ENCODE measurements around the gene NID1.

The NID1 gene

GRCh38 chr1:236002572-236002971, 62.3 kb downstream of the NID1 start:
- Mint-ChIP-seq H3K27ac (peak overlapping the region; percentile 36 to 95), H3K9me3 (no peaks in the 10 kb centered on the region), H3K4me1 (ENCODE audit: low read depth in 2 of 2) (peaks cover 22 to 45% of the 10 kb centered on the region in 2 donors), H3K27me3 (no peaks in the 10 kb centered on the region), H3K36me3 (ENCODE audit: insufficient read depth) (peaks cover 3% of the 10 kb centered on the region), H3K4me3 (no peak overlapping the region)
- DNase-seq, result no peak
- ATAC-seq (replicated peaks), result no peak

- ATAC-seq (replicated peaks) (no peak), DNase-seq (no peak)
- no peaks in the 10 kb centered on the region for H3K9me3 Mint-ChIP-seq
- H3K4me1 Mint-ChIP-seq (ENCODE audit: low read depth in 2 of 2), result peaks cover 22 to 45% of the 10 kb centered on the region in 2 donors
- peak overlapping the region; percentile 36 to 95 for H3K27ac Mint-ChIP-seq
- peaks cover 3% of the 10 kb centered on the region for H3K36me3 Mint-ChIP-seq (ENCODE audit: insufficient read depth)
- no peak overlapping the region for H3K4me3 Mint-ChIP-seq
- H3K27me3 Mint-ChIP-seq, result no peaks in the 10 kb centered on the region
Measured at GRCh38 chr1:236002025-236002390, 62.9 kb downstream of the NID1 start.

- peak overlapping the region; percentile 92 to 95 for H3K27ac Mint-ChIP-seq
- peaks cover 22 to 46% of the 10 kb centered on the region in 2 donors for H3K4me1 Mint-ChIP-seq (ENCODE audit: low read depth in 2 of 2)
Measured at GRCh38 chr1:236000781-236001180, 64.1 kb downstream of the NID1 start.

GRCh38 chr1:235999259-235999925, 65.5 kb downstream of the NID1 start:
- peaks cover 22 to 50% of the 10 kb centered on the region in 2 donors for H3K4me1 Mint-ChIP-seq (ENCODE audit: low read depth in 2 of 2)
- H3K27me3 Mint-ChIP-seq, result no peaks in the 10 kb centered on the region
- DNase-seq (peak; percentile 58 to 76 (median 61)), ATAC-seq (replicated peaks) (peak; percentile 89)
- H3K36me3 Mint-ChIP-seq (ENCODE audit: insufficient read depth), result peaks cover 3% of the 10 kb centered on the region
- no peaks in the 10 kb centered on the region for H3K9me3 Mint-ChIP-seq
- H3K4me3 Mint-ChIP-seq, result peak overlapping the region; percentile 51 to 60
- H3K27ac Mint-ChIP-seq, result peak overlapping the region; percentile 92 to 95

More at GRCh38 chr1:236000781-236001180, 64.1 kb downstream of the NID1 start:
- no peak for ATAC-seq (replicated peaks)
- Mint-ChIP-seq H3K9me3 (no peaks in the 10 kb centered on the region), H3K4me3 (peak overlapping the region in 1 of 2 donors; percentile 51), H3K27me3 (no peaks in the 10 kb centered on the region), H3K36me3 (ENCODE audit: insufficient read depth) (peaks cover 3% of the 10 kb centered on the region)
- no peak for DNase-seq

- H3K4me3 Mint-ChIP-seq, result peak overlapping the region; percentile 51 to 60
- H3K27ac Mint-ChIP-seq, result peak overlapping the region; percentile 92 to 95
- ATAC-seq (replicated peaks) (peak; percentile 51), DNase-seq (peak; percentile 40 to 46 (median 41))
- no peaks in the 10 kb centered on the region for H3K9me3 Mint-ChIP-seq
- H3K36me3 Mint-ChIP-seq (ENCODE audit: insufficient read depth), result peaks cover 3% of the 10 kb centered on the region
- H3K4me1 Mint-ChIP-seq (ENCODE audit: low read depth in 2 of 2), result peaks cover 20 to 45% of the 10 kb centered on the region in 2 donors
- H3K27me3 Mint-ChIP-seq, result no peaks in the 10 kb centered on the region
Measured at GRCh38 chr1:235998812-235999211, 66.1 kb downstream of the NID1 start.

- no peak for DNase-seq
- Mint-ChIP-seq H3K27ac (peak overlapping the region; percentile 92 to 95), H3K36me3 (ENCODE audit: insufficient read depth) (peaks cover 3% of the 10 kb centered on the region), H3K27me3 (peaks cover 0 to 3% of the 10 kb centered on the region in 2 donors), H3K4me1 (ENCODE audit: low read depth in 2 of 2) (peaks cover 19 to 42% of the 10 kb centered on the region in 2 donors), H3K4me3 (peak overlapping the region; percentile 17 to 51), H3K9me3 (no peaks in the 10 kb centered on the region)
- ATAC-seq (replicated peaks), result no peak
Measured at GRCh38 chr1:235997931-235998330, 67.0 kb downstream of the NID1 start.

- Mint-ChIP-seq H3K4me1 (ENCODE audit: low read depth in 2 of 2) (peaks cover 19 to 42% of the 10 kb centered on the region in 2 donors), H3K27me3 (peaks cover 0 to 9% of the 10 kb centered on the region in 2 donors), H3K36me3 (ENCODE audit: insufficient read depth) (peaks cover 3% of the 10 kb centered on the region)
Measured at GRCh38 chr1:235997049-235997448, 67.8 kb downstream of the NID1 start.

GRCh38 chr1:235996048-235996785, 68.7 kb downstream of the NID1 start:
- no peak overlapping the region for H3K4me3 Mint-ChIP-seq
- H3K27me3 Mint-ChIP-seq, result peaks cover 0 to 9% of the 10 kb centered on the region in 2 donors
- peaks cover 19 to 34% of the 10 kb centered on the region in 2 donors for H3K4me1 Mint-ChIP-seq (ENCODE audit: low read depth in 2 of 2)
- ATAC-seq (replicated peaks) (no peak), DNase-seq (no peak)
- H3K27ac Mint-ChIP-seq, result peak overlapping the region in 1 of 2 donors; percentile 95
- H3K9me3 Mint-ChIP-seq, result no peaks in the 10 kb centered on the region
- peaks cover 3% of the 10 kb centered on the region for H3K36me3 Mint-ChIP-seq (ENCODE audit: insufficient read depth)

More at GRCh38 chr1:235997049-235997448, 67.8 kb downstream of the NID1 start:
- Mint-ChIP-seq H3K9me3 (no peaks in the 10 kb centered on the region), H3K4me3 (no peak overlapping the region), H3K27ac (peak overlapping the region in 1 of 2 donors; percentile 95)
- ATAC-seq (replicated peaks), result no peak
- no peak for DNase-seq

- peaks cover 17 to 32% of the 10 kb centered on the region in 2 donors for H3K4me1 Mint-ChIP-seq (ENCODE audit: low read depth in 2 of 2)
- H3K27me3 Mint-ChIP-seq, result peaks cover 0 to 9% of the 10 kb centered on the region in 2 donors
- H3K27ac Mint-ChIP-seq, result no peak overlapping the region
- H3K36me3 Mint-ChIP-seq (ENCODE audit: insufficient read depth), result peaks cover 3% of the 10 kb centered on the region
- DNase-seq (no peak), ATAC-seq (replicated peaks) (no peak)
- no peaks in the 10 kb centered on the region for H3K9me3 Mint-ChIP-seq
- no peak overlapping the region for H3K4me3 Mint-ChIP-seq
Measured at GRCh38 chr1:235995511-235995910, 69.4 kb downstream of the NID1 start.

- ATAC-seq (replicated peaks) (no peak), DNase-seq (no peak)
- Mint-ChIP-seq H3K4me1 (ENCODE audit: low read depth in 2 of 2) (peaks cover 5 to 14% of the 10 kb centered on the region in 2 donors), H3K36me3 (ENCODE audit: insufficient read depth) (peaks cover under 1% of the 10 kb centered on the region), H3K27ac (no peak overlapping the region), H3K27me3 (peaks cover 0 to 9% of the 10 kb centered on the region in 2 donors), H3K4me3 (no peak overlapping the region), H3K9me3 (peaks cover 0 to 3% of the 10 kb centered on the region in 2 donors)
Measured at GRCh38 chr1:235993652-235994051, 71.2 kb downstream of the NID1 start.

- no peak for ATAC-seq (replicated peaks)
- no peak overlapping the region for H3K4me3 Mint-ChIP-seq
- H3K27ac Mint-ChIP-seq, result no peak overlapping the region
- no peak for DNase-seq
- H3K9me3 Mint-ChIP-seq, result peaks cover 0 to 3% of the 10 kb centered on the region in 2 donors
- peaks cover 2% of the 10 kb centered on the region for H3K36me3 Mint-ChIP-seq (ENCODE audit: insufficient read depth)
- peaks cover under 1 to 6% of the 10 kb centered on the region in 2 donors for H3K4me1 Mint-ChIP-seq (ENCODE audit: low read depth in 2 of 2)
- H3K27me3 Mint-ChIP-seq, result peaks cover 0 to 9% of the 10 kb centered on the region in 2 donors
Measured at GRCh38 chr1:235992868-235993267, 72.0 kb downstream of the NID1 start.

- no peak overlapping the region for H3K27ac Mint-ChIP-seq
Measured at GRCh38 chr1:235992346-235992745, 72.5 kb downstream of the NID1 start.

GRCh38 chr1:235990330-235990795, 74.5 kb downstream of the NID1 start:
- Mint-ChIP-seq H3K4me1 (ENCODE audit: low read depth in 2 of 2) (no peaks in the 10 kb centered on the region), H3K27ac (no peak overlapping the region), H3K9me3 (peaks cover 0 to 5% of the 10 kb centered on the region in 2 donors), H3K27me3 (peaks cover 0 to 9% of the 10 kb centered on the region in 2 donors), H3K36me3 (ENCODE audit: insufficient read depth) (peaks cover 2% of the 10 kb centered on the region), H3K4me3 (no peak overlapping the region)
- no peak for DNase-seq
- no peak for ATAC-seq (replicated peaks)

More at GRCh38 chr1:235992346-235992745, 72.5 kb downstream of the NID1 start:
- Mint-ChIP-seq H3K9me3 (peaks cover 0 to 5% of the 10 kb centered on the region in 2 donors), H3K4me3 (no peak overlapping the region), H3K27me3 (peaks cover 0 to 9% of the 10 kb centered on the region in 2 donors), H3K4me1 (ENCODE audit: low read depth in 2 of 2) (peaks cover 0 to 5% of the 10 kb centered on the region in 2 donors), H3K36me3 (ENCODE audit: insufficient read depth) (peaks cover 2% of the 10 kb centered on the region)
- DNase-seq (no peak), ATAC-seq (replicated peaks) (no peak)
